ENCODE measurements around the gene PKDREJ.

Gene PKDREJ

GRCh38 chr22:46224044-46224897, 38.9 kb downstream of the PKDREJ start:
- H4K20me1 ChIP-seq (ENCODE audit: control insufficient read depth, insufficient read depth, low read depth, low read length): no peaks in the 10 kb centered on the region
- 0 out of 2 replicates have a peak, but pooled peaks cover 5% of the 10 kb centered on the region for H3K4me1 ChIP-seq (ENCODE audit: control insufficient read depth, low read length)
- no peaks in the 10 kb centered on the region for H3K36me3 ChIP-seq (ENCODE audit: control insufficient read depth, low read length)
- no peaks in the 10 kb centered on the region for H3F3A ChIP-seq (ENCODE audit: control insufficient read depth, insufficient read depth)
- H3K27ac ChIP-seq (ENCODE audit: low read depth, low read length): no peak overlapping the region
- TF ChIP-seq EZH2phosphoT487 (IDR thresholded peaks at IDR 0.05; ENCODE audit: borderline replicate concordance, low read length): no peak
- TF ChIP-seq, protein P1, sequence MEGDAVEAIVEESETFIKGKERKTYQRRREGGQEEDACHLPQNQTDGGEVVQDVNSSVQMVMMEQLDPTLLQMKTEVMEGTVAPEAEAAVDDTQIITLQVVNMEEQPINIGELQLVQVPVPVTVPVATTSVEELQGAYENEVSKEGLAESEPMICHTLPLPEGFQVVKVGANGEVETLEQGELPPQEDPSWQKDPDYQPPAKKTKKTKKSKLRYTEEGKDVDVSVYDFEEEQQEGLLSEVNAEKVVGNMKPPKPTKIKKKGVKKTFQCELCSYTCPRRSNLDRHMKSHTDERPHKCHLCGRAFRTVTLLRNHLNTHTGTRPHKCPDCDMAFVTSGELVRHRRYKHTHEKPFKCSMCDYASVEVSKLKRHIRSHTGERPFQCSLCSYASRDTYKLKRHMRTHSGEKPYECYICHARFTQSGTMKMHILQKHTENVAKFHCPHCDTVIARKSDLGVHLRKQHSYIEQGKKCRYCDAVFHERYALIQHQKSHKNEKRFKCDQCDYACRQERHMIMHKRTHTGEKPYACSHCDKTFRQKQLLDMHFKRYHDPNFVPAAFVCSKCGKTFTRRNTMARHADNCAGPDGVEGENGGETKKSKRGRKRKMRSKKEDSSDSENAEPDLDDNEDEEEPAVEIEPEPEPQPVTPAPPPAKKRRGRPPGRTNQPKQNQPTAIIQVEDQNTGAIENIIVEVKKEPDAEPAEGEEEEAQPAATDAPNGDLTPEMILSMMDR (IDR thresholded peaks at IDR 0.05; ENCODE audit: low read depth, low read length, poor library complexity, severe bottlenecking): no peak
- no peaks in the 10 kb centered on the region for H3K79me2 ChIP-seq (ENCODE audit: control insufficient read depth, low read length)
- no peak overlapping the region for H3K4me3 ChIP-seq (ENCODE audit: low read length)
- H3K9me3 ChIP-seq (ENCODE audit: control insufficient read depth, insufficient read depth, low read length): no peaks in the 10 kb centered on the region
- H3K27me3 ChIP-seq (ENCODE audit: control insufficient read depth, low read length): no peaks in the 10 kb centered on the region
- no peak overlapping the region for H3K4me2 ChIP-seq (ENCODE audit: low read length)
- no peaks in the 10 kb centered on the region for H3K9me2 ChIP-seq (replicated peaks; ENCODE audit: control insufficient read depth, low read length)

GRCh38 chr22:46220921-46221320, 42.2 kb downstream of the PKDREJ start:
- no peaks in the 10 kb centered on the region for H3K4me1 ChIP-seq (ENCODE audit: control insufficient read depth, low read length)
- no peaks in the 10 kb centered on the region for H3F3A ChIP-seq (ENCODE audit: control insufficient read depth, insufficient read depth)
- H4K20me1 ChIP-seq (ENCODE audit: control insufficient read depth, insufficient read depth, low read depth, low read length): no peaks in the 10 kb centered on the region
- no peak overlapping the region for H3K4me3 ChIP-seq (ENCODE audit: low read length)
- H3K4me2 ChIP-seq (ENCODE audit: low read length): no peak overlapping the region
- H3K9me3 ChIP-seq (ENCODE audit: control insufficient read depth, insufficient read depth, low read length): no peaks in the 10 kb centered on the region
- no peak overlapping the region for H3K27ac ChIP-seq (ENCODE audit: low read depth, low read length)
- H3K79me2 ChIP-seq (ENCODE audit: control insufficient read depth, low read length): no peaks in the 10 kb centered on the region
- H3K36me3 ChIP-seq (ENCODE audit: control insufficient read depth, low read length): no peaks in the 10 kb centered on the region
- TF ChIP-seq EZH2phosphoT487 (IDR thresholded peaks at IDR 0.05; ENCODE audit: borderline replicate concordance, low read length): no peak
- TF ChIP-seq, protein P1 (IDR thresholded peaks at IDR 0.05; ENCODE audit: low read depth, low read length, poor library complexity, severe bottlenecking): no peak
- no peaks in the 10 kb centered on the region for H3K9me2 ChIP-seq (replicated peaks; ENCODE audit: control insufficient read depth, low read length)
- H3K27me3 ChIP-seq (ENCODE audit: control insufficient read depth, low read length): no peaks in the 10 kb centered on the region

- no peak overlapping the region for H3K4me3 ChIP-seq (ENCODE audit: low read length)
- no peaks in the 10 kb centered on the region for H3K27me3 ChIP-seq (ENCODE audit: control insufficient read depth, low read length)
- TF ChIP-seq, protein P1 (IDR thresholded peaks at IDR 0.05; ENCODE audit: low read depth, low read length, poor library complexity, severe bottlenecking): no peak
- TF ChIP-seq EZH2phosphoT487 (IDR thresholded peaks at IDR 0.05; ENCODE audit: borderline replicate concordance, low read length): no peak
- H3K9me3 ChIP-seq (ENCODE audit: control insufficient read depth, insufficient read depth, low read length): no peaks in the 10 kb centered on the region
- no peaks in the 10 kb centered on the region for H3K36me3 ChIP-seq (ENCODE audit: control insufficient read depth, low read length)
- H3K27ac ChIP-seq (ENCODE audit: low read depth, low read length): no peak overlapping the region
- no peaks in the 10 kb centered on the region for H3K79me2 ChIP-seq (ENCODE audit: control insufficient read depth, low read length)
- H3K4me1 ChIP-seq (ENCODE audit: control insufficient read depth, low read length): no peaks in the 10 kb centered on the region
- H3F3A ChIP-seq (ENCODE audit: control insufficient read depth, insufficient read depth): no peaks in the 10 kb centered on the region
- H4K20me1 ChIP-seq (ENCODE audit: control insufficient read depth, insufficient read depth, low read depth, low read length): no peaks in the 10 kb centered on the region
- no peaks in the 10 kb centered on the region for H3K9me2 ChIP-seq (replicated peaks; ENCODE audit: control insufficient read depth, low read length)
- H3K4me2 ChIP-seq (ENCODE audit: low read length): no peak overlapping the region
Measured at GRCh38 chr22:46219636-46220035, 43.5 kb downstream of the PKDREJ start.

Measured in DOHH2 (cell line).